ENCODE data around the gene OR10H1.
"Not testable (repeated sequence)": the region's sequence is repeated elsewhere in the genome, so short reads cannot be mapped to it uniquely, and the experiment has no call there.

The OR10H1 gene

DNA sequence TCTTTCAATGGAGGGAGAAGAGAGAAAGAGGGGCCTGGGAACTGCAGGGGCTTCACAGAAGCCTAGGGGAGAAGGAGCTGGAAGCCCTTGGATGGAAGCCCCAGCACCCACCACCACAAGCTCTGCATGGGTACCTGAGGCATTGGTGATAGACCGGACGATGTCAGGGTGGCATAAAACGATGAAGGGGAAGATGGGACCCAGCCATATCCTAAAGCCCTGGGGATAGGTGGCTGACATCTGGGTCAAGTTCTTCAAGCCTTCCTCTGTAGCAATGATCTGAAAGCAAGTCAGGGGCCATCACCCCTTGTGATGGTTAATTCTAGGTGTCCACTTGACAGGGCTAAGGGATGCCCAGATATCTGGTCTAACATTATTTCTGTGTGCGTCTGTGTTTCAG lies 39.2 kb downstream of the OR10H1 start:
- DNase-seq (ENCODE audit: low read depth in 1 of 2, low spot score in 1 of 2) = no peak

GRCh38 chr19:15775249-15775648 lies 40.2 kb downstream of the OR10H1 start:
- no peak for DNase-seq (ENCODE audit: low read depth in 1 of 2, low spot score in 1 of 2)

GRCh38 chr19:15774159-15774558 lies 41.3 kb downstream of the OR10H1 start:
- not testable (repeated sequence) for DNase-seq (ENCODE audit: low read depth in 1 of 2, low spot score in 1 of 2)

DNA sequence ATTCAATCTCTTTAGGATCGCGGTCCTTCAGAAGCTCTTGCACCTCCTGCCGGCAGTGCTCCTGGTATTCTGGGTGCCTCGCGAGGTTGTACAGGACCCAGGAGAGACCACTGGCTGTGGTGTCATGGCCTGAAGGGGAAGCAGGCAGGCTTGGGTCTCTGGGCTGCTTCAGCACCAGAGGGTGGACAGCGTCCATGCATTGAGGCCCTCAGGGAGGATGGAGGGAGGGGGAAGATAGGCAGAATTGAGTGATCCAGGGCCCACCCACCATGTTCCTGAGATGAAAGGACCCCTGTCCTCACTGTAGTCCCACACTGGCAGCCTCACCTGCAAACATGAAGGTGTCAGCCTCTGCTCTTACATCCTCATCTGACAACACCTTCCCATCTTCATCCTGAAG lies 45.9 kb downstream of the OR10H1 start:
- DNase-seq (ENCODE audit: low read depth in 1 of 2, low spot score in 1 of 2) = no peak

- DNase-seq (ENCODE audit: low read depth in 1 of 2, low spot score in 1 of 2) = no peak
These were observed 55.4 kb downstream of the OR10H1 start for GRCh38 chr19:15759962-15760565.

DNA sequence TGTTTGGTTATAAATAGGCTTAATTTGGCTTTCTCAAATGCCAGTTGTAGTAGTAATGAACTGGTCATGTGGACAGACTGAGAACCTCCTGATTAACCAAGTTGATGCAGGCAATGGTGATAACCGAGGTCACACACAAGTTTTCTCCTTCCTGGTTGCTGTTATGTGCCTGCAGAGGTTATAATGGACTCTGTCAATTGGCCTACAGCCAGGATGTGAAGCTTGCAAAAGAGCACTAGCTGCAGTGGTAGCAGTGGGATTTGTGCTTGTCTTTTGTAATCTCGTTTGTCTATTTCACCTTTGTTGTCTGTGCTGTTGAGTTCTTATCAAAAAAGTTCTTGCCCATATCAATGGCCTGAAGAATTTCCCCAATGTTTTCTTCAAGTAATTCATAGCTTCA lies 57.1 kb downstream of the OR10H1 start:
- no peak for DNase-seq (ENCODE audit: low read depth in 1 of 2, low spot score in 1 of 2)

Measured in activated CD4-positive, alpha-beta T cell treated with anti-CD3 and anti-CD28 coated beads, Interleukin-2, amount 50 U/mL, for 24 hours (primary cell).